SK-N-SH treated with all-trans-retinoic acid at 6 μM for 48 hours (cell line): ENCODE results near the gene RSRP1.

Source experiments
- ATAC-seq: fragments of 200-7000 bp; cut with Tn5 transposase; 3 replicates; pipeline ENCODE4 v1.9.1; 2020; ENCODE audit warnings: mild to moderate bottlenecking, moderate library complexity
- ARNTL ChIP-seq: fragments of 450-650 bp; formaldehyde crosslinking; IDR thresholded peaks from 2 replicates; pipeline ENCODE4 v1.5.0; 2020; ENCODE audit warnings: low read depth, mild to moderate bottlenecking, moderate library complexity, borderline replicate concordance
- BACH2 ChIP-seq: fragments of 250-450 bp; sonication (Bioruptor Pico); IDR thresholded peaks from 2 replicates; pipeline ENCODE4 v1.9.0; 2021; ENCODE audit warnings: mild to moderate bottlenecking, borderline replicate concordance
- CSDC2 ChIP-seq: fragments of 250-450 bp; sonication (Bioruptor Pico); IDR thresholded peaks from 2 replicates; pipeline ENCODE4 v1.5.0; 2020; ENCODE audit warnings: mild to moderate bottlenecking, moderate library complexity
- ESRRG ChIP-seq: fragments of 250-450 bp; sonication (Bioruptor Pico); IDR thresholded peaks from 2 replicates; pipeline ENCODE4 v1.6.1; 2021; ENCODE audit warnings: mild to moderate bottlenecking
- GLIS3 ChIP-seq: fragments of 250-450 bp; sonication (Bioruptor Pico); IDR thresholded peaks from 2 replicates; pipeline ENCODE4 v1.5.0; 2020; ENCODE audit warnings: mild to moderate bottlenecking, moderate library complexity
- ISL1 ChIP-seq: fragments of 250-450 bp; sonication (Bioruptor Pico); IDR thresholded peaks from 2 replicates; pipeline ENCODE4 v2.1.2; 2022; ENCODE audit warnings: mild to moderate bottlenecking, moderate library complexity
- OSR1 ChIP-seq: fragments of 250-450 bp; sonication (Bioruptor Pico); IDR thresholded peaks from 2 replicates; pipeline ENCODE4 v1.8.0; 2022; ENCODE audit warnings: moderate library complexity, mild to moderate bottlenecking, inconsistent platforms
- PATZ1 ChIP-seq: fragments of 250-450 bp; sonication (Bioruptor Pico); IDR thresholded peaks from 2 replicates; pipeline ENCODE4 v1.8.0; 2020; ENCODE audit warnings: mild to moderate bottlenecking, moderate library complexity, borderline replicate concordance
- PPARA ChIP-seq: fragments of 250-450 bp; sonication (Bioruptor Pico); IDR thresholded peaks from 2 replicates; pipeline ENCODE4 v1.5.0; 2020; ENCODE audit warnings: mild to moderate bottlenecking, borderline replicate concordance
- RARB ChIP-seq: fragments of 250-450 bp; sonication (Bioruptor Pico); IDR thresholded peaks from 2 replicates; pipeline ENCODE4 v1.8.0; 2021; ENCODE audit warnings: mild to moderate bottlenecking, moderate library complexity
- SNAI2 ChIP-seq: fragments of 250-450 bp; sonication (Bioruptor Pico); IDR thresholded peaks from 2 replicates; pipeline ENCODE4 v1.5.0; 2020; ENCODE audit warnings: mild to moderate bottlenecking, moderate library complexity
- TSHZ2 ChIP-seq: fragments of 250-450 bp; sonication (Bioruptor Pico); IDR thresholded peaks from 2 replicates; pipeline ENCODE4 v1.5.0; 2020; ENCODE audit warnings: mild to moderate bottlenecking, moderate library complexity
- ZC3H10 ChIP-seq: fragments of 250-450 bp; sonication (Bioruptor Pico); IDR thresholded peaks from 2 replicates; pipeline ENCODE4 v1.5.1; 2021; ENCODE audit warnings: mild to moderate bottlenecking, moderate library complexity
- ZFP3 ChIP-seq: fragments of 250-450 bp; sonication (Bioruptor Pico); IDR thresholded peaks from 2 replicates; pipeline ENCODE4 v1.5.0; 2020; ENCODE audit warnings: mild to moderate bottlenecking, moderate library complexity
- ZFP30 ChIP-seq: fragments of 450-650 bp; formaldehyde crosslinking; IDR thresholded peaks from 2 replicates; pipeline ENCODE4 v1.5.0; 2022; ENCODE audit warnings: mild to moderate bottlenecking, moderate library complexity
- ZNF565 ChIP-seq: fragments of 450-650 bp; formaldehyde crosslinking; conservative IDR thresholded peaks from 2 replicates; pipeline ENCODE4 v1.5.0; 2020; ENCODE audit warnings: low read depth, mild to moderate bottlenecking, moderate library complexity
- ZNF70 ChIP-seq: fragments of 450-650 bp; formaldehyde crosslinking; IDR thresholded peaks from 2 replicates; pipeline ENCODE4 v1.5.0; 2020; ENCODE audit warnings: mild to moderate bottlenecking, moderate library complexity
- ZNF8 ChIP-seq: fragments of 450-650 bp; formaldehyde crosslinking; IDR thresholded peaks from 2 replicates; pipeline ENCODE4 v1.5.0; 2020; ENCODE audit warnings: mild to moderate bottlenecking, moderate library complexity
- TF ChIP-seq, protein P1 (sequence below): fragments of 250-450 bp; sonication (Bioruptor Pico); IDR thresholded peaks from 2 replicates; pipeline ENCODE4 v1.8.0; 2021; ENCODE audit warnings: low read depth, mild to moderate bottlenecking, moderate library complexity, borderline replicate concordance
- TF ChIP-seq, protein P2 (sequence below): fragments of 250-450 bp; sonication (Bioruptor Pico); IDR thresholded peaks from 2 replicates; pipeline ENCODE4 v1.5.1; 2020; ENCODE audit warnings: low read depth, mild to moderate bottlenecking, moderate library complexity

The RSRP1 gene

DNA sequence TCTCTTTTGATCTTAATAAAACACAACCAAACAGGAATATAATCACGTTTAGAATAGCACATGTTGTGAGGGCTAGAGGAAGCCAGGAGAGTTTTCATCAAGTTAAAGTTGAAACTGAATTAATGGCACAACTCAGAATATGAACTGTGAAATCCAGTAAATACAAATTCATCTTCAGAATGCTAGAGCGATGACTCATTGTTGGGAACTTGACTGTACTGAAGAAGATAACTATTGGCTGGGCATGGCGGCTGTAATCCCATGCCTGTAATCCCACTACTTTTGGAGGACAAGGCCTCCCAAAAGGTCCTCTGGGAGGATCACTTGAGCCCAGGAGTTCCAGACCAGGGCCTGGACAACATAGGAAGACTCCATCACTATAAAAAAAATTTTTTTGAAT is 23.8 kb downstream of the RSRP1 start:
- ATAC-seq, result no peak

DNA sequence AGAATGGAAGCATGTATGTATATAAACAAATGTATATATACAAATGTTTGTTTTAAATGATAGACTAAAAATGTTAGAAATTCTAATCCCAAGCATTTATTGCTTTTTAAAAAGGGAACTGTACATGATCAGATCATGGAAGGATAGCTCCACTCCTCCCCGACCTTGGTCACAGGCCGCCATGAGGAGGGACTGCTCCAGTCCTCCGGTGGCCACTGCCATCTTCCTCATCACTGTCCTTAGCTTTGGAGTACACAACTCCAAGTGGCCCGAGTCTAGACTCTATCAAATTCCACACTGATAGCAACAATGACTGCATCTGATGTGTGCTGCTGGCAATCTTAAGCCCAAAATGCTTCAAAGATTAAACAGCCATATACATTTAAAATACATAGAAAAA is 24.6 kb downstream of the RSRP1 start:
- no peak for TF ChIP-seq GLIS3 (CRISPR knock-in tag)
- TF ChIP-seq ZFP3 (CRISPR knock-in tag), result no peak
- TF ChIP-seq ZC3H10 (CRISPR knock-in tag), result no peak
- TF ChIP-seq RARB (CRISPR knock-in tag), result no peak
- TF ChIP-seq, protein P1, sequence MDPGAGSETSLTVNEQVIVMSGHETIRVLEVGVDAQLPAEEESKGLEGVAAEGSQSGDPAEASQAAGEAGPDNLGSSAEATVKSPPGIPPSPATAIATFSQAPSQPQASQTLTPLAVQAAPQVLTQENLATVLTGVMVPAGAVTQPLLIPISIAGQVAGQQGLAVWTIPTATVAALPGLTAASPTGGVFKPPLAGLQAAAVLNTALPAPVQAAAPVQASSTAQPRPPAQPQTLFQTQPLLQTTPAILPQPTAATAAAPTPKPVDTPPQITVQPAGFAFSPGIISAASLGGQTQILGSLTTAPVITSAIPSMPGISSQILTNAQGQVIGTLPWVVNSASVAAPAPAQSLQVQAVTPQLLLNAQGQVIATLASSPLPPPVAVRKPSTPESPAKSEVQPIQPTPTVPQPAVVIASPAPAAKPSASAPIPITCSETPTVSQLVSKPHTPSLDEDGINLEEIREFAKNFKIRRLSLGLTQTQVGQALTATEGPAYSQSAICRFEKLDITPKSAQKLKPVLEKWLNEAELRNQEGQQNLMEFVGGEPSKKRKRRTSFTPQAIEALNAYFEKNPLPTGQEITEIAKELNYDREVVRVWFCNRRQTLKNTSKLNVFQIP (CRISPR knock-in tag), result no peak
- ATAC-seq, result no peak

More for the DNA sequence above, 23.8 kb downstream of the RSRP1 start:
- TF ChIP-seq TSHZ2 (CRISPR knock-in tag), result no peak
- TF ChIP-seq, protein P2, sequence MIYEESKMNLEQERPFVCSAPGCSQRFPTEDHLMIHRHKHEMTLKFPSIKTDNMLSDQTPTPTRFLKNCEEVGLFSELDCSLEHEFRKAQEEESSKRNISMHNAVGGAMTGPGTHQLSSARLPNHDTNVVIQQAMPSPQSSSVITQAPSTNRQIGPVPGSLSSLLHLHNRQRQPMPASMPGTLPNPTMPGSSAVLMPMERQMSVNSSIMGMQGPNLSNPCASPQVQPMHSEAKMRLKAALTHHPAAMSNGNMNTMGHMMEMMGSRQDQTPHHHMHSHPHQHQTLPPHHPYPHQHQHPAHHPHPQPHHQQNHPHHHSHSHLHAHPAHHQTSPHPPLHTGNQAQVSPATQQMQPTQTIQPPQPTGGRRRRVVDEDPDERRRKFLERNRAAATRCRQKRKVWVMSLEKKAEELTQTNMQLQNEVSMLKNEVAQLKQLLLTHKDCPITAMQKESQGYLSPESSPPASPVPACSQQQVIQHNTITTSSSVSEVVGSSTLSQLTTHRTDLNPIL (CRISPR knock-in tag), result no peak
- no peak for TF ChIP-seq CSDC2 (CRISPR knock-in tag)
- TF ChIP-seq ZNF70, result no peak
- TF ChIP-seq ESRRG (CRISPR knock-in tag), result no peak
- TF ChIP-seq ARNTL, result no peak
- no peak for TF ChIP-seq BACH2 (CRISPR knock-in tag)
- TF ChIP-seq OSR1 (CRISPR knock-in tag), result no peak
- TF ChIP-seq ZNF565 (CRISPR knock-in tag), result no peak
- TF ChIP-seq RARB (CRISPR knock-in tag), result no peak
- no peak for TF ChIP-seq ZNF8 (CRISPR knock-in tag)
- TF ChIP-seq PATZ1 (CRISPR knock-in tag), result no peak
- TF ChIP-seq ZFP30 (CRISPR knock-in tag), result no peak
- no peak for TF ChIP-seq GLIS3 (CRISPR knock-in tag)
- TF ChIP-seq ISL1 (CRISPR knock-in tag), result no peak
- TF ChIP-seq PPARA (CRISPR knock-in tag), result no peak
- TF ChIP-seq ZC3H10 (CRISPR knock-in tag), result no peak
- TF ChIP-seq SNAI2, result no peak
- TF ChIP-seq, protein P1 (CRISPR knock-in tag), result no peak

GRCh38 chr1:25220666-25221065 is 26.6 kb downstream of the RSRP1 start:
- no peak for ATAC-seq
- TF ChIP-seq, protein P2 (CRISPR knock-in tag), result no peak
